DMS53 (cell line): Measurements from ENCODE around the gene LFNG.
"Not testable (repeated sequence)": the region's sequence is repeated elsewhere in the genome, so short reads cannot be mapped to it uniquely, and the experiment has no call there.

Experiments
- DNase-seq: peaks from one replicate; lab custom pipeline; 2025; lab: John Stamatoyannopoulos, UW

Gene LFNG

GRCh38 chr7:2545746-2546425 is 26.3 kb downstream of the LFNG start:
- DNase-seq = no peak

GRCh38 chr7:2546776-2547586 is 27.4 kb downstream of the LFNG start:
- DNase-seq = no peak

- no peak for DNase-seq
Observed at GRCh38 chr7:2551418-2551817, 31.8 kb downstream of the LFNG start.

GRCh38 chr7:2553108-2553507 is 33.5 kb downstream of the LFNG start:
- DNase-seq = no peak

- peak; percentile 64 for DNase-seq
Observed at GRCh38 chr7:2553831-2554581, 34.4 kb downstream of the LFNG start.

GRCh38 chr7:2554661-2555111 is 35.1 kb downstream of the LFNG start:
- DNase-seq = peak; percentile 47

- DNase-seq = peak; percentile 98
Observed at GRCh38 chr7:2555121-2556052, 35.8 kb downstream of the LFNG start, which contains the start of gene BRAT1. TSS of gene BRAT1 (minus strand) at chr7:2555524. CDS start at chr7:2554431, 1,093 bp downstream.

GRCh38 chr7:2558629-2559282 is 39.2 kb downstream of the LFNG start, which contains the start of gene IQCE:
TSS of gene IQCE (plus strand) at chr7:2558979. CDS start at chr7:2559182, 203 bp downstream.
- DNase-seq = peak; percentile 95

- peak; percentile 69 for DNase-seq
Observed at GRCh38 chr7:2559283-2559950, 39.8 kb downstream of the LFNG start.

GRCh38 chr7:2563955-2564354 is 44.4 kb downstream of the LFNG start:
- DNase-seq = not testable (repeated sequence)

- no peak for DNase-seq
Observed at GRCh38 chr7:2564970-2565540, 45.5 kb downstream of the LFNG start.

GRCh38 chr7:2566348-2566889 is 46.8 kb downstream of the LFNG start:
- DNase-seq = no peak

- no peak for DNase-seq
Observed at GRCh38 chr7:2566890-2567678, 47.5 kb downstream of the LFNG start.

- peak; percentile 19 for DNase-seq
Observed at GRCh38 chr7:2567679-2568278, 48.2 kb downstream of the LFNG start.

GRCh38 chr7:2568521-2569223 is 49.1 kb downstream of the LFNG start:
- no peak for DNase-seq

- DNase-seq = no peak
Observed at GRCh38 chr7:2569421-2569820, 49.8 kb downstream of the LFNG start.

GRCh38 chr7:2570021-2570420 is 50.4 kb downstream of the LFNG start:
- DNase-seq = no peak

- no peak for DNase-seq
Observed at GRCh38 chr7:2571409-2571808, 51.8 kb downstream of the LFNG start.
